Heart right ventricle (tissue), 16 donors: ENCODE data around the gene POLA1. TPM values are rescaled to one million over a fixed set of nuclear protein-coding genes. Genes with fewer than 3 reads are reported as not detected.

Experiments
- ATAC-seq, 8 donors: fragments of 200-7000 bp; cut with Tn5 transposase; one replicate each; pipeline ENCODE4 v1.9.1; 2020; ENCODE audit warnings: mild to moderate bottlenecking in 8 of 8, moderate library complexity in 8 of 8, moderate number of reproducible peaks in 1 of 8
- DNase-seq, 2 donors: peaks; one replicate each; pipeline ENCODE4 v3.0.0-alpha.2; 2020
- H3K27ac ChIP-seq, 10 donors: fragments of 200-600 bp; sonication (generic) in 2 of 10; one replicate each; pipeline versions ENCODE4 v1.5.0 to v1.8.0; 2020 to 2022; ENCODE audit warnings: mild to moderate bottlenecking in 3 of 10
- H3K27me3 ChIP-seq, 7 donors: fragments of 200-600 bp; one replicate each; pipeline ENCODE4 v1.8.0; 2021 to 2022; ENCODE audit warnings: mild to moderate bottlenecking in 2 of 7
- H3K36me3 ChIP-seq, 9 donors: fragments of 200-600 bp; sonication (generic) in 1 of 9; one replicate each; pipeline versions ENCODE4 v1.5.0 to v1.8.0; 2020 to 2022; ENCODE audit warnings: mild to moderate bottlenecking in 2 of 9
- H3K4me1 ChIP-seq, 9 donors: fragments of 200-600 bp; sonication (generic) in 1 of 9; one replicate each; pipeline versions ENCODE4 v1.5.0 to v1.8.0; 2020 to 2022; ENCODE audit warnings: mild to moderate bottlenecking in 4 of 9
- H3K4me3 ChIP-seq, 10 donors: fragments of 200-600 bp; sonication (generic) in 2 of 10; one replicate each; pipeline versions ENCODE4 v1.5.0 to v1.8.0; 2020 to 2022; ENCODE audit warnings: mild to moderate bottlenecking in 7 of 10, moderate library complexity in 2 of 10
- H3K9me3 ChIP-seq, 11 donors: fragments of 200-600 bp in 10 of 11; sonication (generic) in 2 of 11; one replicate each; pipeline versions ENCODE4 v1.5.0 to v1.8.0; 2013 to 2022; ENCODE audit warnings: mild to moderate bottlenecking in 2 of 11, control low read depth in 1 of 11, moderate library complexity in 1 of 11
- CTCF ChIP-seq, 9 donors: fragments of 200-600 bp; sonication (generic) in 2 of 9; IDR thresholded peaks; one replicate each; pipeline versions ENCODE4 v1.5.0 to v1.8.0; 2021 to 2022; ENCODE audit warnings: antibody characterized with exemption in 9 of 9, mild to moderate bottlenecking in 5 of 9, moderate library complexity in 1 of 9
- WGBS, 2 donors: extraction: QIAGEN DNeasy Blood & Tissue Kit; methylation state at CpG; one replicate each; pipeline ENCODE4 v1.1.7; 2013; ENCODE audit warnings: inconsistent platforms in 1 of 2; 5-methylcytosine and 5-hydroxymethylcytosine counted together
- intact Hi-C, 10 donors: fragments of 100-400 bp; cut with DNase I; formaldehyde crosslinking; loops; one replicate each; pipeline versions ENCODE4 v1.11.1 to v1.14.2; 2022
- polyA plus RNA-seq, 2 donors: library from polyadenylated mRNA; stranded (reverse); fragments of 200-250 nt; gene quantifications; one replicate each; pipeline ENCODE4 v1.2.3, GENCODE V29; 2013
- total RNA-seq, 10 donors: library from RNA; stranded (reverse); fragmentation: NEBNext Ultra II Directional in 3 of 10; extraction: Animal tissue kit (Norgen Biotek cat#: 25700) in 3 of 10; gene quantifications; one replicate each; pipeline versions ENCODE4 v1.2.1 to v1.2.4, GENCODE V29; 2021 to 2023
- donor health status: Arrhythmogenic right ventricular cardiomyopathy.
- donor health status: ischemic (EF 13 %, LVEDD 7.1; RV severe dilation, severe dysfunction).
- donor health status: healthy with polysubstance abuse.
- donor health status: DM: no; HTN: yes; CAD: no.
- donor health status: DM: no; HTN: no; CAD: no.
- donor health status: ischemic (EF 25% LVEDD 6.9; RV normal size, moderate dysfunction).
- donor health status: ischemic (EF 25% LVEDD 5.7; RV mildly dilated, moderate dysfunction).
- donor health status: healthy.
- donor health status: DM: yes; HTN: yes; CAD: no.
- donor health status: Ischemic cardiomyopathy.
- donor health status: ischemic (EF 35%, LVEDD 5.7; RV mildly dilated, moderate dysfunction).
- donor health status: nonischemic (EF 11% LVEDD 7.7; RV severe dilation, severe dysfunction).
- donor health status: DM: yes; HTN: yes; CAD: no.
- donor health status: PGD.
- donor health status: ischemic (EF 29% LVEDD 5.4; RV normal size, mild dysfunction).
- donor health status: nonischemic (EF 23%, LVEDD 6.1; RV moderate dilation, normal function).

POLA1 gene
- total and polyA plus RNA-seq, 12 donors, result 2.6 to 8.5 (median 6.1) TPM

DNA sequence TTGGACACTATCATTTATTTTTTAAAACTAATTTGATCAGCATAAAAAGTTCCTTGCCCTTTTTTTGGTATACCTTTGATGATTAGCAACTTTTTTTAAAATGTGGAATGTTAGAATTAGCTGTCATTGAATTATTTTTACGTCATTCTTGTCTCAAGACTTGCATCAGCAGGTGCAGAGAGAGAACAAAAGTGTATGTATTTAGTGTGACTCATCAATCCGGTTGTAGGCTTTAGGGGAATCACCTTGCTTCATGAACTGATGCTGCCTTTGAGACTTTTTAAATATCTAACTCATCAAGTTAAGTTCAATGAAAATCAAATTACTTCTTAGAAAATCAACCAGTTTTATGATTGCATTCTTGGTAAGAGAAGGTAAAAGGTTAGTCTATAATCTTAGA lies 197.0 kb downstream of the POLA1 start:
- Histone ChIP-seq H3K36me3 (peaks cover 0 to 17% (median 0%) of the 10 kb centered on the region in 9 donors), H3K27me3 (no peaks in the 10 kb centered on the region), H3K4me1 (no peaks in the 10 kb centered on the region), H3K27ac (no peak overlapping the region), H3K4me3 (no peak overlapping the region), H3K9me3 (peaks cover 0 to 7% (median 0%) of the 10 kb centered on the region in 11 donors)
- no peak for DNase-seq
- no peak for ATAC-seq
- TF ChIP-seq CTCF (IDR thresholded peaks at IDR 0.05), result no peak
- 85 to 94% methylated on average over 2 of the region's 2 CpGs for WGBS, 2 donors
- intact Hi-C loops, result no loop called here

- ATAC-seq (no peak), DNase-seq (no peak)
- no peaks in the 10 kb centered on the region for H3K36me3 ChIP-seq
- H3K27me3 ChIP-seq, result no peaks in the 10 kb centered on the region
- H3K4me3 ChIP-seq, result no peak overlapping the region
- intact Hi-C loops, result no loop called here
- no peak overlapping the region for H3K27ac ChIP-seq
- TF ChIP-seq CTCF (IDR thresholded peaks at IDR 0.05), result no peak
- no peaks in the 10 kb centered on the region for H3K9me3 ChIP-seq
- 80 to 88% methylated on average over 6 of the region's 6 CpGs for WGBS, 2 donors
- no peaks in the 10 kb centered on the region for H3K4me1 ChIP-seq
These were observed 205.7 kb downstream of the POLA1 start for GRCh38 chrX:24899391-24899790.

DNA sequence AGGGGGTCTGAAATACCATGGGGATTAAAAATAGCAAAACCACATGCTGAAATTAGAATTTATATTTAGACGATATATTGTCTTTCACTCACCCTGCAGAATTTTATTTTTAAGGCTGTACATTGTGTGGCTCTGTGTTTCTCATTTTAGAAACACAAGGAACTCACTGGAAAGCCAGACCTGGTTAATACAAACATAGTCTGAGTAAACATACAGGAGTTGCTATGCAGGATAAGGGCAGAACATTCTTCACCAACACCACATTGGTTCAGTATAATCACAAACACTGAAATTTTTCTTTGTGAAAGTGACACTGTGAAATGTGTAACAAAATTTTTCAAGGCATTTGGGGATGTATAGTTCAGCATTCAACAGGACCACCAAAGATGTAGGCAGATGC lies 206.5 kb downstream of the POLA1 start:
- H3K4me1 ChIP-seq, result no peaks in the 10 kb centered on the region
- 46 to 60% methylated on average over 1 of the region's 1 CpG for WGBS, 2 donors
- no peaks in the 10 kb centered on the region for H3K27me3 ChIP-seq
- no peak for TF ChIP-seq CTCF (IDR thresholded peaks at IDR 0.05)
- no peaks in the 10 kb centered on the region for H3K9me3 ChIP-seq
- no peaks in the 10 kb centered on the region for H3K36me3 ChIP-seq
- no peak for DNase-seq
- no peak overlapping the region for H3K4me3 ChIP-seq
- H3K27ac ChIP-seq, result no peak overlapping the region
- ATAC-seq, result peak in 1 of 8 donors; percentile 88
- intact Hi-C loops, result no loop called here

GRCh38 chrX:24902806-24903205 lies 209.1 kb downstream of the POLA1 start:
- no peaks in the 10 kb centered on the region for H3K36me3 ChIP-seq
- no peak overlapping the region for H3K27ac ChIP-seq
- H3K4me3 ChIP-seq, result no peak overlapping the region
- DNase-seq (no peak), ATAC-seq (no peak)
- 90 to 94% methylated on average over 5 of the region's 5 CpGs for WGBS, 2 donors
- H3K9me3 ChIP-seq, result no peaks in the 10 kb centered on the region
- no peaks in the 10 kb centered on the region for H3K27me3 ChIP-seq
- no peaks in the 10 kb centered on the region for H3K4me1 ChIP-seq
- intact Hi-C loops, result no loop called here
- TF ChIP-seq CTCF (IDR thresholded peaks at IDR 0.05), result no peak

GRCh38 chrX:24918715-24919114 lies 225.0 kb downstream of the POLA1 start:
- intact Hi-C loops, result no loop called here
- Histone ChIP-seq H3K27ac (no peak overlapping the region), H3K27me3 (no peaks in the 10 kb centered on the region), H3K4me3 (no peak overlapping the region), H3K9me3 (no peaks in the 10 kb centered on the region), H3K4me1 (no peaks in the 10 kb centered on the region), H3K36me3 (no peaks in the 10 kb centered on the region)
- ATAC-seq (no peak), DNase-seq (no peak)
- 78 to 86% methylated on average over 3 of the region's 3 CpGs for WGBS, 2 donors
- no peak for TF ChIP-seq CTCF (IDR thresholded peaks at IDR 0.05)
